HCT116 (cell line): ENCODE measurements around the gene SPEF2. TPM values are rescaled to one million over a fixed set of nuclear protein-coding genes. Genes with fewer than 3 reads are reported as not detected.

Source experiments
- ATAC-seq: fragments of 200-7000 bp; cut with Tn5 transposase; 2 replicates; pipeline ENCODE4 v1.9.1; 2020; ENCODE audit warnings: mild to moderate bottlenecking, moderate library complexity
- BruUV-seq: library from RNA; stranded (reverse); fragments of 400-500 nt; replicated peaks from 2 replicates; lab custom pipeline; 2021; lab: Mats Ljungman, UMichigan
- CTCF ChIA-PET: fragments of 300-600 bp; sonication (Branson Sonifier 250); formaldehyde crosslinking; loops from one replicate; lab custom pipeline; 2021; ENCODE audit warnings: antibody characterized with exemption; lab: Charles Lee
- POLR2A ChIA-PET: fragments of 300-600, 350-600 bp; sonication (Branson Sonifier 250); formaldehyde crosslinking; loops from one replicate; lab custom pipeline; 2021; ENCODE audit warnings: antibody characterized with exemption; lab: Charles Lee
- RAD21 ChIA-PET, 2 experiments: fragments of 300-600 bp; sonication (Branson Sonifier 250); formaldehyde crosslinking; loops; one replicate each; lab custom pipeline; 2023; ENCODE audit warnings: low total read pairs in 2 of 2; ENCODE audit not compliant: uncharacterized antibody in 2 of 2, unreplicated experiment in 2 of 2, low non-redundant PET in 1 of 2; lab: Charles Lee
- DNase-seq: peaks from one replicate; pipeline ENCODE4 v3.0.0-alpha.2; 2010; ENCODE audit warnings: low read depth, low spot score
- H2AFZ ChIP-seq: fragments of 200-600 bp; shearing (Covaris generic), sonication (generic); 2 replicates; pipeline ENCODE4 v1.6.1; 2017; ENCODE audit warnings: low read depth, mixed run types, mixed read lengths, antibody characterized with exemption, low read length; ENCODE audit not compliant: poor library complexity, severe bottlenecking
- H3K27ac ChIP-seq: 2 replicates; pipeline ENCODE4 v1.5.1; 2012; ENCODE audit warnings: low read depth, low read length
- H3K27me3 ChIP-seq: fragments of 200-600 bp; sonication (generic); 2 replicates; pipeline ENCODE4 v1.6.1; 2016; ENCODE audit warnings: mixed run types, low read length, mixed read lengths; ENCODE audit not compliant: insufficient read depth
- H3K36me3 ChIP-seq, 2 experiments: fragments of 200-500 bp in 1 of 2; fragments of 200-600 bp in 1 of 2; sonication (Bioruptor generic) in 1 of 2; sonication (generic) in 1 of 2; 2 replicates each; pipeline versions ENCODE4 v1.5.1 to v1.6.1; 2014 to 2016; ENCODE audit warnings: low read length in 2 of 2, inconsistent platforms in 1 of 2, mixed read lengths in 1 of 2, mixed run types in 1 of 2; ENCODE audit not compliant: insufficient read depth in 2 of 2, control insufficient read depth in 1 of 2
- H3K4me1 ChIP-seq, 2 experiments: fragments of 200-600 bp in 1 of 2; sonication (generic) in 1 of 2; 2 replicates each; pipeline versions ENCODE4 v1.5.1 to v1.6.1; 2012 to 2017; ENCODE audit warnings: low read length in 2 of 2, inconsistent platforms in 1 of 2, mild to moderate bottlenecking in 1 of 2, mixed read lengths in 1 of 2, mixed run types in 1 of 2, moderate library complexity in 1 of 2; ENCODE audit not compliant: insufficient read depth in 2 of 2, control insufficient read depth in 1 of 2
- H3K4me2 ChIP-seq: fragments of 200-600 bp; sonication (generic); 2 replicates; pipeline ENCODE4 v1.6.1; 2017; ENCODE audit warnings: mixed run types, low read length, mixed read lengths
- H3K4me3 ChIP-seq, 2 experiments: fragments of 200-600 bp in 1 of 2; sonication (generic) in 1 of 2; replicated peaks in 1 of 2; 2 replicates each; pipeline ENCODE4 v1.5.1; 2011 to 2016; ENCODE audit warnings: low read length in 2 of 2, control low read depth in 1 of 2, low read depth in 1 of 2, mild to moderate bottlenecking in 1 of 2, mixed read lengths in 1 of 2, mixed run types in 1 of 2
- H3K79me2 ChIP-seq: fragments of 200-600 bp; sonication (generic); 2 replicates; pipeline ENCODE4 v1.6.1; 2017; ENCODE audit warnings: mild to moderate bottlenecking, mixed run types, low read length, moderate library complexity, mixed read lengths; ENCODE audit not compliant: insufficient read depth
- H3K9ac ChIP-seq: fragments of 200-600 bp; sonication (generic); 2 replicates; pipeline ENCODE4 v1.6.1; 2016; ENCODE audit warnings: low read length, mixed read lengths
- H3K9me2 ChIP-seq: fragments of 200-600 bp; sonication (generic), shearing (Covaris generic); 2 replicates; pipeline ENCODE4 v1.6.1; 2017; ENCODE audit warnings: mixed run types, mild to moderate bottlenecking, moderate library complexity; ENCODE audit not compliant: insufficient read depth
- H3K9me3 ChIP-seq, 2 experiments: fragments of 200-500 bp in 1 of 2; fragments of 200-600 bp in 1 of 2; sonication (Bioruptor generic) in 1 of 2; sonication (generic) in 1 of 2; 2 replicates each; pipeline ENCODE4 v1.6.1; 2014 to 2017; ENCODE audit warnings: low read length in 2 of 2, mixed read lengths in 2 of 2, inconsistent platforms in 1 of 2, low read depth in 1 of 2, mild to moderate bottlenecking in 1 of 2, mixed run types in 1 of 2, moderate library complexity in 1 of 2; ENCODE audit not compliant: control insufficient read depth in 1 of 2, insufficient read depth in 1 of 2
- H4K20me1 ChIP-seq: fragments of 200-600 bp; sonication (generic), shearing (Covaris generic); 2 replicates; pipeline ENCODE4 v1.6.1; 2017; ENCODE audit warnings: mixed run types, mild to moderate bottlenecking, moderate library complexity; ENCODE audit not compliant: insufficient read depth
- CBX3 ChIP-seq: IDR thresholded peaks from 2 replicates; pipeline ENCODE4 v1.6.1; 2012; ENCODE audit warnings: low read depth
- CEBPB ChIP-seq: IDR thresholded peaks from 2 replicates; pipeline ENCODE4 v1.6.1; 2012; ENCODE audit warnings: low read depth
- ELF1 ChIP-seq: IDR thresholded peaks from 2 replicates; pipeline ENCODE4 v1.6.1; 2012; ENCODE audit warnings: low read depth, borderline replicate concordance
- EZH2 ChIP-seq: fragments of 200-600 bp; sonication (generic); IDR thresholded peaks from 2 replicates; pipeline ENCODE4 v1.6.1; 2017; ENCODE audit warnings: antibody characterized with exemption, mixed run types
- EZH2phosphoT487 ChIP-seq: fragments of 200-600 bp; IDR thresholded peaks from 2 replicates; pipeline ENCODE4 v1.6.1; 2018; ENCODE audit warnings: antibody characterized with exemption, borderline replicate concordance
- JUND ChIP-seq: IDR thresholded peaks from 2 replicates; pipeline ENCODE4 v1.6.1; 2012
- RAD21 ChIP-seq: IDR thresholded peaks from 2 replicates; pipeline ENCODE4 v1.6.1; 2012; ENCODE audit warnings: low read depth, mild to moderate bottlenecking
- SIN3A ChIP-seq: IDR thresholded peaks from 2 replicates; pipeline ENCODE4 v1.6.1; 2012; ENCODE audit warnings: low read depth
- SP1 ChIP-seq: IDR thresholded peaks from 2 replicates; pipeline ENCODE4 v1.6.1; 2012; ENCODE audit warnings: low read depth
- SRF ChIP-seq: IDR thresholded peaks from 2 replicates; pipeline ENCODE4 v1.6.1; 2012; ENCODE audit warnings: low read depth
- TCF7L2 ChIP-seq: IDR thresholded peaks from 2 replicates; pipeline ENCODE4 v1.7.0; 2011; ENCODE audit warnings: borderline replicate concordance, inconsistent platforms; ENCODE audit not compliant: insufficient read depth, insufficient read length; ENCODE audit errors: extremely low read depth
- ZFX ChIP-seq: fragments of 450-650 bp; IDR thresholded peaks from 2 replicates; pipeline ENCODE4 v1.6.1; 2017
- ZNF274 ChIP-seq: fragments of 200-500 bp; sonication (Bioruptor generic); IDR thresholded peaks from 2 replicates; pipeline ENCODE4 v1.6.1; 2014; ENCODE audit warnings: mild to moderate bottlenecking, low read depth, low read length, inconsistent platforms
- intact Hi-C: fragments of 100-400 bp; cut with micrococcal nuclease; formaldehyde crosslinking; loops from 2 replicates; pipeline ENCODE4 v1.10.0; 2022
- total RNA-seq: library from RNA; stranded (reverse); gene quantifications from one replicate; pipeline ENCODE4 v1.2.1, GENCODE V29; 2021; ENCODE audit not compliant: unreplicated experiment
- TF ChIP-seq, protein P1 (sequence below): IDR thresholded peaks from 2 replicates; pipeline ENCODE4 v1.6.1; 2012
- TF ChIP-seq, protein P2 (sequence below): IDR thresholded peaks from 2 replicates; pipeline ENCODE4 v1.6.1; 2012
- TF ChIP-seq, protein P3 (sequence below), 3 experiments: fragments of 200-600 bp in 1 of 3; sonication (generic) in 1 of 3; IDR thresholded peaks in 2 of 3; conservative IDR thresholded peaks in 1 of 3; 2 replicates each; pipeline ENCODE4 v1.5.1; 2012 to 2017; ENCODE audit warnings: low read depth in 2 of 3, low read length in 2 of 3, antibody characterized with exemption in 1 of 3, borderline replicate concordance in 1 of 3, control low read depth in 1 of 3, mild to moderate bottlenecking in 1 of 3, mixed read lengths in 1 of 3, mixed run types in 1 of 3, moderate library complexity in 1 of 3; ENCODE audit not compliant: insufficient read depth in 1 of 3

Gene SPEF2
- total RNA-seq, 1 experiment from 2014 or later: 4.6 TPM

DNA sequence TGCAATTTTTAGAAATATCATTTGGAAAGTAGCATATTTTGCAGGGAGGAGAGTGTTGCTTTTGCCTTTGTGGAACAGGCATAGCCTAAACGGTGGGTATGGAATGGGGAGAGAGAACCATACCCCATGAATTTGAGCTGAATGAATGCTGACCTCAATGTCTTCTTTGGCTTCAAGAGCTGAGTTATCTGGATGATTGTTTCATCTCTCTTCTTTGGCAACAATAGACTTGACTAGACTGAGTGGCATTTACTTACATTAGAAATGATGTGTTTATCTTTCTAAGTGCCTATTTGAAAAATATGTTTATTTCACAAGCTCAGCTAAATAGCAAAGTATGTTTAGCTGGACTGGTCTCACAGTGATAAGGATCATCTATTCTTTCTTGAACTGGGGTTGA is 42.8 kb downstream of the SPEF2 start:
- Histone ChIP-seq H2AFZ (no peak overlapping the region), H3K27ac (no peak overlapping the region), H3K4me2 (no peak overlapping the region), H3K9me3 (no peaks in the 10 kb centered on the region), H4K20me1 (no peaks in the 10 kb centered on the region), H3K9ac (no peak overlapping the region), H3K9me2 (no peaks in the 10 kb centered on the region), H3K79me2 (no peaks in the 10 kb centered on the region), H3K4me3 (no peak overlapping the region), H3K27me3 (no peaks in the 10 kb centered on the region), H3K36me3 (no peaks in the 10 kb centered on the region), H3K4me1 (no peaks in the 10 kb centered on the region)
- BruUV-seq: no TSS peak
- TF ChIP-seq TCF7L2: no peak
- TF ChIP-seq JUND: no peak
- no peak for TF ChIP-seq RAD21
- no peak for TF ChIP-seq ELF1
- no peak for TF ChIP-seq CBX3
- TF ChIP-seq SRF: no peak
- TF ChIP-seq, protein P1, sequence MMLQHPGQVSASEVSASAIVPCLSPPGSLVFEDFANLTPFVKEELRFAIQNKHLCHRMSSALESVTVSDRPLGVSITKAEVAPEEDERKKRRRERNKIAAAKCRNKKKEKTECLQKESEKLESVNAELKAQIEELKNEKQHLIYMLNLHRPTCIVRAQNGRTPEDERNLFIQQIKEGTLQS: no peak
- no peak for TF ChIP-seq EZH2phosphoT487
- TF ChIP-seq, protein P2, sequence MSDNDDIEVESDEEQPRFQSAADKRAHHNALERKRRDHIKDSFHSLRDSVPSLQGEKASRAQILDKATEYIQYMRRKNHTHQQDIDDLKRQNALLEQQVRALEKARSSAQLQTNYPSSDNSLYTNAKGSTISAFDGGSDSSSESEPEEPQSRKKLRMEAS: no peak
- no peak for TF ChIP-seq EZH2
- TF ChIP-seq SIN3A: no peak
- TF ChIP-seq, protein P3, sequence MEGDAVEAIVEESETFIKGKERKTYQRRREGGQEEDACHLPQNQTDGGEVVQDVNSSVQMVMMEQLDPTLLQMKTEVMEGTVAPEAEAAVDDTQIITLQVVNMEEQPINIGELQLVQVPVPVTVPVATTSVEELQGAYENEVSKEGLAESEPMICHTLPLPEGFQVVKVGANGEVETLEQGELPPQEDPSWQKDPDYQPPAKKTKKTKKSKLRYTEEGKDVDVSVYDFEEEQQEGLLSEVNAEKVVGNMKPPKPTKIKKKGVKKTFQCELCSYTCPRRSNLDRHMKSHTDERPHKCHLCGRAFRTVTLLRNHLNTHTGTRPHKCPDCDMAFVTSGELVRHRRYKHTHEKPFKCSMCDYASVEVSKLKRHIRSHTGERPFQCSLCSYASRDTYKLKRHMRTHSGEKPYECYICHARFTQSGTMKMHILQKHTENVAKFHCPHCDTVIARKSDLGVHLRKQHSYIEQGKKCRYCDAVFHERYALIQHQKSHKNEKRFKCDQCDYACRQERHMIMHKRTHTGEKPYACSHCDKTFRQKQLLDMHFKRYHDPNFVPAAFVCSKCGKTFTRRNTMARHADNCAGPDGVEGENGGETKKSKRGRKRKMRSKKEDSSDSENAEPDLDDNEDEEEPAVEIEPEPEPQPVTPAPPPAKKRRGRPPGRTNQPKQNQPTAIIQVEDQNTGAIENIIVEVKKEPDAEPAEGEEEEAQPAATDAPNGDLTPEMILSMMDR (IDR thresholded peaks at IDR 0.05 in 2 of 3, conservative IDR thresholded peaks at IDR 0.05 in 1 of 3; ENCODE audit: borderline replicate concordance in 1 of 3, insufficient read depth in 1 of 3, low read depth in 2 of 3, low read length in 2 of 3): no peak
- TF ChIP-seq CEBPB: no peak
- no peak for TF ChIP-seq ZFX
- no peak for TF ChIP-seq SP1
- TF ChIP-seq ZNF274: no peak
- ChIA-PET POLR2A (no interaction called here), RAD21 (no interaction called here), CTCF (interaction anchor here (0.7 kb wide), 1 partner anchor 43 kb away, joined by 3 read pairs; the partner anchor contains the start of gene SPEF2)
- ATAC-seq (no peak), DNase-seq (no peak)
- intact Hi-C loops: no loop called here
